ENCODE data around the gene CLSTN3. TPM values are rescaled to one million over a fixed set of nuclear protein-coding genes. Genes with fewer than 3 reads are reported as not detected.

Gene CLSTN3
- total and polyA plus RNA-seq, 9 of the 15 experiments (the other 6 are each of a cell fraction or from before 2014, with no cell fraction given): 0.08 to 23.2 (median 11.0) TPM

- TF ChIP-seq BRCA1 (IDR thresholded peaks at IDR 0.05): no peak
- no peak for TF ChIP-seq BRCA1 (CRISPR knock-in tag; IDR thresholded peaks at IDR 0.05)
- TF ChIP-seq NCOR1 (IDR thresholded peaks at IDR 0.05): peak; percentile 44; the same call in 1 of the 2 replicates
- no peak for TF ChIP-seq RBBP5 (IDR thresholded peaks at IDR 0.05; ENCODE audit: borderline replicate concordance, insufficient read depth, low read length, poor library complexity, severe bottlenecking)
- 0 out of 2 replicates have a peak, but pooled peaks have one; percentile 13 for TF ChIP-seq NCOA1 (IDR thresholded peaks at IDR 0.05; ENCODE audit: low read depth)
- TF ChIP-seq ZNF395 (CRISPR knock-in tag; IDR thresholded peaks at IDR 0.05): no peak
- TF ChIP-seq ZNF274 (IDR thresholded peaks at IDR 0.05; ENCODE audit: borderline replicate concordance, low read depth, low read length): no peak
- no peak for TF ChIP-seq CBX8 (IDR thresholded peaks at IDR 0.05; ENCODE audit: borderline replicate concordance, extremely low read depth, low read depth, low read length, poor library complexity, severe bottlenecking)
- no peak for TF ChIP-seq HMBOX1 (IDR thresholded peaks at IDR 0.05)
- TF ChIP-seq RBM34 (IDR thresholded peaks at IDR 0.05; ENCODE audit: borderline replicate concordance, insufficient read depth, low read length): no peak
- TF ChIP-seq, protein P1, sequence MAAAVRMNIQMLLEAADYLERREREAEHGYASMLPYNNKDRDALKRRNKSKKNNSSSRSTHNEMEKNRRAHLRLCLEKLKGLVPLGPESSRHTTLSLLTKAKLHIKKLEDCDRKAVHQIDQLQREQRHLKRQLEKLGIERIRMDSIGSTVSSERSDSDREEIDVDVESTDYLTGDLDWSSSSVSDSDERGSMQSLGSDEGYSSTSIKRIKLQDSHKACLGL (CRISPR knock-in tag; IDR thresholded peaks at IDR 0.05; ENCODE audit: borderline replicate concordance, poor library complexity, severe bottlenecking): no peak
- no peak for TF ChIP-seq TOE1 (IDR thresholded peaks at IDR 0.05; ENCODE audit: borderline replicate concordance)
- TF ChIP-seq TOE1 (CRISPR knock-in tag; IDR thresholded peaks at IDR 0.05; ENCODE audit: borderline replicate concordance, low read depth): no peak
- TF ChIP-seq NR2F6 (CRISPR knock-in tag; IDR thresholded peaks at IDR 0.05): no peak
- TF ChIP-seq MBD1 (CRISPR knock-in tag; IDR thresholded peaks at IDR 0.05): no peak
- TF ChIP-seq USF2 (CRISPR knock-in tag; IDR thresholded peaks at IDR 0.05): no peak
- TF ChIP-seq POLR3A (IDR thresholded peaks at IDR 0.05; ENCODE audit: borderline replicate concordance, extremely low read depth, insufficient read depth, insufficient read length): no peak
- no peak for TF ChIP-seq FOXA3 (CRISPR knock-in tag; conservative IDR thresholded peaks at IDR 0.05 in 1 of 2, IDR thresholded peaks at IDR 0.05 in 1 of 2)
Observed at GRCh38 chr12:7108796-7109571, 21.2 kb upstream of the CLSTN3 start, which contains the start of gene C1RL (continued).

All from K562 (cell line).